UCSD-AML1 (cell line): ENCODE results near the gene JPT1.
"Not testable (repeated sequence)": the region's sequence is repeated elsewhere in the genome, so short reads cannot be mapped to it uniquely, and the experiment has no call there.

Experiments
- DNase-seq: peaks from one replicate; lab custom pipeline; 2025; ENCODE audit not compliant: unreplicated experiment; lab: John Stamatoyannopoulos, UW

JPT1 gene

DNA sequence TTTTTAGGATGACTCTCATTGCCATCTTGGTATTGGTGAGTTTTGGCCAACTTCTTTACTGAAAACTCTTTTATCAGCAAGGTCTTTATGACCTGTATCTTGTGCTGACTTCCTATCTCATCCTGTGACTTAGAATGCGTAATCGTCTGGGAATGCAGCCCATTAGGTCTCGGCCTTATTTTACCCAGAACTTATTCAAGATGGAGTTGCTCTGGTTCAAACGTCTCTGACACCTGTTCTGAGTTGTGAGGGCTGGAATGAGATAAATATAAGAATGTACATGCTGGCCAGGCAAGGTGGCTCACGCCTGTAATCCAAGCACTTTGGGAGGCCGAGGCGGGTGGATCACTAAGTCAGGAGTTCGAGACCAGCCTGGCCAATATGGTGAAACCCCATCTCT is 4.2 kb upstream of the JPT1 start:
- not testable (repeated sequence) for DNase-seq

DNA sequence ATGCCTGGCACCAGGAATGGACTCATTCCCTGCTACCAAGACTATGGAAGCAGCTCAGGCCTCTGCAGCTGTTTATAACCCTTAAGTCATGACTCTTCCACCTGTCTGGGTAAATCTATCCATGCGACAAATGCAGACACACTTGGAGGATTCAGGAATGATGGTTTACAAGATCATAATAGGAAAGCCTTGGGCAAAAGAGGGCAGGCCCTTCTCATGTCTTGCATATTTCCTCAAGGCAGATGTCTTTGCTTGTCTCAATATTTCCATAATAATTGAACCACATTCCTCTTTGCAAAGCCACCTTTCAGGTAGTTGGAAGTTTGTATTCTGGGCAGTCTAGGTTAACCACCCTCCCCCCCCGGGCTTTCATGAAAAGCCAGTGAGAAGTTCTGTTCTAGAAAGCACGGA is 884 bp upstream of the JPT1 start:
- no peak for DNase-seq

DNA sequence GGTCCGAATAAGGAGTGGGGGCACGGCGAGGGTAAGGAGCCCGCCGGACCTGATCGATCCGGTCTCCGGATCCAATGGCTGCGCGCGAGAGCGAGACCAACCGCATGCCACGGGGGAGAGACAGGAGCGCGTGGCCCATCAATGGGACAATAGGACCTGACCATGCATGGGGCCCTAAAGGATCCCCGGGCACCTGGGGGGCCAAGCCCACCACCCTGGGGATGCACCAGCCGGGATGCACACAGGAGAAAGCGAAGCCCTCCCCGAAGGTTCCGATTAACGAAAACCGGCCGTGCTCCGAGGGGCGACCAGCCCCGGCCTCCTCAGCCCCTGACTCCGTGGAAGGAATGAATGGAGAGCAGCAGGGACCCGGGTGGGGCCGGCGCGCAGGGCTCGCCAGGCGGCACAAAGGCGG is 525 bp downstream of the JPT1 start:
- DNase-seq: peak; percentile 52

DNA sequence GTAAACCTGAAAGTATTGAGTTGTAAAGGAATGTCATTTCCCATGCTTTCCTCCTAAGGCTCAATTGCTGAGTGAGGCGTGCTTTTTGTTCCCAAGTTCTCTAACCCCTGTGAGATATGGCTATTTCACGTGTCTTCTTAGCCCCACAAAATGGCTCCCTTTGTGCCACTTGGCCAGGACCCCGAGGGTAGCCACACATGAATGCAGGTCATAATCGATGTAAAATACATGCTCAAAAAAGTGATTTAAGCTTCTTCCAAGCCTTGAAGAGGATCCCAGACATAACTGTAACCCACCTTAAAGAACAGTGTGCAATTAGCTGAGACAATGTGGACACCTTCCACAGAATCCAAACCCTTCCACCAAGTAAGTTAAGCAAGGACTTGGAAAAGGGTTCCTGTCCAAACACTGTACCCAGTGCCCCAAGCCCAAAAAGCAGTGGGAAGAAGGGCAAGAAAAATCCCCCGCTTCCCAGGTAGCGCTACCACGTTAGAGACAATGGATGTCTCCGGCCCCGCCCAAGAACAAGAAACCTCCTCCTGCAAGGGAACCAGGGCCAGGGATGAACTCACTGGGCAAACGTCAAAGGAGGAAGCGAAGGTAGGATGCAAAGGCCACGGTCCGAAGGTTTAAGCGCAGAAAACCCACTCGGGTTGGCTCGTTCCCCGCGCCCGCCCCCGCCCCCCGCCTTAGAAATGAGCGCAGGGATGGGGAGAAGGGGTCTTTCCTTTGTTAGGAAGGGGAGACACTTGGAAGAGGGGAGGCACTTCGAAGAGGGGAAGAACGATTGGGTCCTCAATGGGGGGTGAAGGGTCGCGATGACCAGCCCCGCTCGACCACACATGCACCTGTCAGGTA is 1.2 kb downstream of the JPT1 start:
- DNase-seq: peak; percentile 37

DNA sequence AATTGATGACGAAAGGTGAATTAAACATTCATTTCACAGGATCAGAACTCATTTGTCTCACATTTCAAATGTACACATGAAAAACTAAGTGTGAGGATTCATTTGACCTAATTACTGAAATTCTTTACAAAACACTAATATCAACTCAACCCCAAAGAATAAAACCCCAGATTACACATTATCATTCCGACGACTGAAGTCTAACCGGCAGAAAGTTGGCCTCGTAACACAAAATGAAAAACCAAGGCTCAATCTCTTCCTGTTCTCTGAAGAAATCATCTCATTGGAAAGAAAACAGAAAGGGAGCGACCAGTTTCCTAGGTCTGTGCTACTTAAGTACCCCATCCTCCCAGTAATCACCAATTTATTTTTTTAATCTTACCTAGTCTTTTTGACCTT is 1.8 kb downstream of the JPT1 start:
- DNase-seq: no peak

DNA sequence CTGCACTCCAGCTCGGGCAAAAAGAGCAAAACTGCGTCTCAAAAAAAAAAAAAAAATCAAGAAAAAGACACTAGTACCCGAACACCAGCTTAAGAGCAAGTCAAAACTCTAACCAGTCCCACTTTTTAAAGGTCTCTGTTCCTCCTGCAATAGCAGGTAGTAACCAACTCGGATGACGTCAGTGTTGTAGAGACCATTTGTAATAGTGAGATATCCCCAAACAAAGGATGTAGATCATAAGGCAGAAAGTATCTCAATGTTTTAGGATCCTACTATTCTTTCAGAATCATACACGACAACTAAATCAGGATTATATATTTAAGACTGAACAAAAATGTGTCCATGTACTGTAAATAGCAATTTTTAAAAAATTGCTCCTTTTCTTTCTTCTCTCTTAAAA is 2.4 kb downstream of the JPT1 start:
- no peak for DNase-seq

DNA sequence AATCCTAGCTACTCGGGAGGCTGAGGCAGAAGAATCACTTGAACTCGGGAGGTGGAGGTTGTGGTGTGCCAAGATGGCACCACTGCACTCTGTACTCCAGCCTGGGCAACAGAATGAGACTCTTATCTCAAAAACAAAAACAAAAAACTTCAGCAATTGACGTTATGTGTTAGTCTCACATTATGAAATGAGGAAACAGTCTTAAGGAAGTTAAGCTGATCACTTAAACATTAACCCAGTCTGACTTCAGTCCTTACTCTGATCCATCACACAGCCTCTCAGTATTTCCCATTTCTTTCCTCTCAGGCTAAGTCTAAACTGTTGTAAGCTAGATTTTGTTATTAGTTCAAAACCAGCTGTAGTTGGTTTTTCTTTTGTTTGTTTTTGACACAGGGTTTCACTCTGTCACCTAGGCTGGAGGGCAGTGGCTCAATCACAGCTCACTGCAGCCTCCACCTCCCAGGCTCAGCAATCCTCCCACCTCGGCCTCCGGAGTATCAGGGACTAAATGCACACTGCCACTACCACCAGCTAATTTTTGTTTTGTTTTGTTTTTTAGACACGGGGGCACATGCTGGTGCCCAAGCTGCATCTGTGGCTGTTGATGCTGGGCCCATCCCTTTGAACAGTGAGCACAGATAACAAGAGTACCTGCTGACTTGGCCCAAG is 6.3 kb downstream of the JPT1 start:
- DNase-seq: no peak

DNA sequence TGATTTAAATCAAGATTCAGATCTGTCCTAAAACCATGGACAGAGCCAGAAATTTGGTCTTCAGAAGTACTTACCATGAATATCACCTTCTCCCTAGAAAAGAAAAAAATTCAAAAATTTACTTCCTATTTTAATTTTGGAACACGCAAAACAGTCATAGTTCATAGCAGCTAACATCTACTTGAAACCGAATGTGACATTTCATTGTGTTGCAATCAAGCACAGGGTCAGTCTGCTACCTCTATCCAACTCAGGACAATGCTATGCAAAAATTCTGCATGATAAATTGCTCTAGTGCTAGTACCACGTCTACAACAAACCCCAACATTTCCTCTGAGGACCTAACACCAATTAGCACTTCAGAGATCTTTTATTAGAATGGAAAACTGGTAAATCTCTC is 7.7 kb downstream of the JPT1 start:
- no peak for DNase-seq

DNA sequence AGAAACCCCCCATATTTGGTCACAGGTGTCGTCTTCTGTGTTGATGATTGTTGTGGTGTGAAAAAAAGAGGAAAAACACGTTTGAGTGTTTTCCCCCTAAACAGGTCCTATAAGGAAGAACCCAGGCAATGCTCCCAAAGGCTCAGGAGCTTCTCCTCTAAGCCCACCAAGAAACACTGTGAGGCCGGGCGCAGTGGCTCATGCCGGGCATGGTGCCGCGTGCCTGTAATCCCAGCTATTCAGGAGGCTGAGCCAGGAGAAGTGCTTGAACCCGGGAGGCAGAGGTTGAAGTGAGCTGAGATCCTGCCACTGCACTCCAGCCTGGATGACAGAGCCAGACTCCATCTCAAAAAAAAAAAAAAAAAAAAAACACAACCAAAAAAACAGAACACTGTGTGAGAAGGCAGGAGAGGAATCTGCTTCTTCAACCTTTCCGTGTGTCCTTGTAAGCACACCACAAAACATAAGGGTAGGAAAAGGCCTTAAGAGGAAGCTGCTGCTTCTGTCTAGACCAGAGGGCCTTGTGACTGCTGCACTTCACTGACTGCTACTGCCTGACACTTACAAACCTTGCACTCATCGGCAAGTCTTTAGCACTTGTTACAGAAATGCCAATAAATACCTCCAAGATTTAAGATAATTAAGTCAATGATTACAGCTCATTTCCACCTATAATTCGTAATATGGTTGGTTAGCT is 9.3 kb downstream of the JPT1 start:
- no peak for DNase-seq

DNA sequence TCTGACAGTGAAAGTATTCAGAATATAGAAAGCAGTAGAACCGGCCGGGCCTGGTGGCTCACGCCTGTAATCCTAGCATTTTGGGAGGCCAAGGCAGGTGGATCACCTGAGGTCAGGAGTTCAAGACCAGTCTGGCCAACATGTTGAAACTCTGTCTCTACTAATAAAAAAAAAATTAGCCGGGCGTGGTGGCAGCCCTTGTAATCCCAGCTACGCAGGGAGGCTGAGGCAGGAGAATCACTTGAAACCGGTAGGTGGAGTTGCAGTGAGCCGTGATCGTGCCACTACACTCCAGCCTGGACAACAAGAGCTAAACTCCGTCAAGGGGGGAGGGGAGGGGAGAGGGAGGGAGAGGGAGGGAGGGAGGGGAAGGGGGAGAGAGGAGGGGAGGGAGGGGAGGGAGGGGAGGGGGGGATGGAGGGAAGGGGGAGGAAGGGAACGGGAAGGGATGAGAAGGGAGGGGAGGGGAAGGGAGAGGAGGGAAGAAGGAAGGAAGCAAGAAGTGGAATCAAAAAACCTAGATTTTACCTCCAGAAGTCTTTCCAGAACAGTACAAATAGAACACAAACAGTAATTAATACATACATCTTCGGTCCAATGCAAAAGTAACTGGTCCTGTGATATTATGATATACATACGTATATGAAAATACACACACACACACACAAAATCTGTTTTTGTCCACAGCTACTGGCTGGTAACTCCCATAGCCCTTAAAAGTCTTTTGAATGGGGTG is 11.9 kb downstream of the JPT1 start:
- DNase-seq: no peak

DNA sequence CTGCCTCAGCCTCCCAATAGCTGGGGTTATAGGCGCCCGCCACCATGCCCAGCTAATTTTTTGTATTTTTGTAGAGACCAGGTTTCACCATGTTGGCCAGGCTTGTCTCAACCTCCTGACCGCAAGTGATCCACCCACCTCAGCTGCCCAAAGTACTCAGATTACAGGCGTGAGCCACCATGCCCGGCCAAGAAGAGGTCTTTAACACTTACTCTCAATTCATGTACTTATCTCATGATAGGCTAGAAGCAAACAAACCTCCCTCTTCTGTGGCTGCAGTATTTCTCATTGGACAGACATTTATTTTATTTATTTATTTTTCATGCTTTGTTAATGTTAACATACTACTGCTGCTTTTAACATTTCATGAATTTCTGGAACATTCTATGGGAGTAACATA is 15.8 kb downstream of the JPT1 start:
- no peak for DNase-seq

DNA sequence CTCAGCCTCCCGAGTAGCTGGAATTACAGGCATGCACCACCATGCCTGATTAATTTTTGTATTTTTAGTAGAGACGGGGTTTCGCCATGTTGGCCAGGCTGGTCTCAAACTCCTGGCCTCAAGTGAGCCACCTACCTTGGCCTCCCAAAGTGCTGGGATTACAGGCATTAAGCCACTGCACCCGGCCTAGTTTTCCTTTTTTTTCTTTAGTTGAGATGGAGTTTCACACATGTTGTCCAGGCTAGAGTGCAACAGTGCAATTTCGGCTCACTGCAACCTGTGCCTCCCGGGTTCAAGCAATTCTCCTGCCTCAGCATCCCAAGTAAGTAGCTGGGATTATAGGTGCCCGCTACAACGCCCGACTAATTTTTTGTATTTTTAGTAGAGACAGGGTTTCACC is 16.6 kb downstream of the JPT1 start:
- not testable (repeated sequence) for DNase-seq

DNA sequence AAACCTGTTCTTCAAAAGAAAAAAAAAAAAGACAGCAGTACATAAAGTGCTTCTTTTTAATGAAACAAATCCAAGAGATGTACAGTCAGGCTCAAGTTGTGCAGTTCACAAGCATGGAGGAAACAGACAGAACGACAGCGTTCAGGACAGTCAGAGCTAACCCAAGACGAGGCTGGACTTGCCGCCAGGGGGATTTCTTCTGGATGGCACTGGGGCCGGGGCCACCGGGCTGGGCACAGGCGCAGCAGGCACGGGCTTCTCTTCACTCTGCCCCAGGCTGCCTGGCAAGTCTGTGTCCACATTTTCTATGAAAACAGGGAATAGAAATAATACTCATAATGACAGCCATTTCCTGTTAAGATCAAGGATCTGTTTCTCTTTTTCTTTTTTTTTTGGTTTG is 18.4 kb downstream of the JPT1 start:
- no peak for DNase-seq

DNA sequence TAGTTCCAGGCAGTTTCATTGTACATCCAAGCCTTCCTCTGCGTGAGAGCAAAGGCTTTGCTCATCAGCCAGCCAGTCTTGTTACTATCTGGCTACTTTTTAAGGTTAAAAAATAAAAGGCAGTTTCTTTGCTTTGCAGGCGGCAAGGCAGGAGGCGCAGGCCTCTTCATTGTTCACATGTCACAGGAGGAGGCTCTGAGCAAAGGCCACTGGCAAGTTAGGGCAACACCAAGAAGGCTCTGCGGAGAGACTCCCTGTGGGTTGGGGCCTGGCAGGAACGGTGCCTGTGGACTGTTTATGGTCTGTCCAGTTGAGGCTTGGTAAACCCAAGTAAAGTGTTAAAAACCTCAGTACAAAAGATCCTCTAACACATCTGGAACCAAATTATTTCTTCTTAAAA is 18.9 kb downstream of the JPT1 start:
- no peak for DNase-seq

DNA sequence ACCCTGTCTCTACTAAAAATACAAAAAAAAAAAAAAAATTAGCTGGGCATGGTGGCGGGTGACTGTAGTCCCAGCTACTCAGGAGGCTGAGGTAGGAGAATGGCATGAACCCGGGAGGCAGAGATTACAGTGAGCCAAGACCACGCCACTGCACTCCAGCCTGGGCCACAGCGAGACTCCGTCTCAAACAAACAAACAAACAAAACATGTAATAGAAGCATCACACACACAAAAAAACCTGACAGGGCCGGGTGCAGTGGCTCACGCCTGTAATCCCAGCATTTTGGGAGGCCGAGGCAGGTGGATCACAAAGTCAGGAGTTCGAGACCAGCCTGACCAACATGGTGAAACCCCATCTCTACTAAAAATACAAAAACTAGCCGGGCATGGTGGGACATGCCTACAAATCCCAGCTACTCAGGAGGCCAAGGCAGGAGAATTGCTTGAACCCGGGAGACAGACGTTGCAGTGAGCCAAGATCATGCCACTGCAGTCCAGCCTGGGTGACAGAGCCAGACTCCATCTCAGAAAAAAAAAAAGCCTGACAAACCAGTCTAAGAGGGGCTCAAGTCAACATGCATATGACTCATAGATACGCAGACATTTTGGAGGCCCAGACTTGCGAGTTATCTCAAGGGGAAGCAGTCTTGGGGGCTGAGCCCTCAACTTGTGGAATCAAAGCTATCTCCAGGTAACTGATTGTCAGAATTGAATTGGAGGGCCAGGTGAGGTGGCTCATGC is 20.5 kb downstream of the JPT1 start:
- DNase-seq: not testable (repeated sequence)

DNA sequence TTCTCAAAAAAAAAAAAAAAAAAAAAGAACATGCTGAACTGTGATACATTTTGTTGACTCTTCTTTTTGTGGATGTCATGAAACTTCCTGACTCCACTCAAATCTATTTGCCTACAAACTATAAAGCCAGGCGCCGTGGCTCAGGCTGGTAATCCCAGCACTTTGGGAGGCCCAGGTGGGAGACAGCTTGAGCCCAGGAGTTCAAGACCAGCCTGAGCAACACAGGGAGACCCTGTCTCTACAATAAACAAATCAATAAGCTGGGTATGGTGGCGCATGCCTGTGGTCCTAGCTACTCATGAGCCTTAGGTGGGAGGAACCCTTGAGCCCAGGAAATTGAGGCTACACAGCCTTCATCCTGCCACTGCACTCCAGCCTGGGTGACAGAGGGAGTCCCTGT is 21.3 kb downstream of the JPT1 start:
- no peak for DNase-seq

DNA sequence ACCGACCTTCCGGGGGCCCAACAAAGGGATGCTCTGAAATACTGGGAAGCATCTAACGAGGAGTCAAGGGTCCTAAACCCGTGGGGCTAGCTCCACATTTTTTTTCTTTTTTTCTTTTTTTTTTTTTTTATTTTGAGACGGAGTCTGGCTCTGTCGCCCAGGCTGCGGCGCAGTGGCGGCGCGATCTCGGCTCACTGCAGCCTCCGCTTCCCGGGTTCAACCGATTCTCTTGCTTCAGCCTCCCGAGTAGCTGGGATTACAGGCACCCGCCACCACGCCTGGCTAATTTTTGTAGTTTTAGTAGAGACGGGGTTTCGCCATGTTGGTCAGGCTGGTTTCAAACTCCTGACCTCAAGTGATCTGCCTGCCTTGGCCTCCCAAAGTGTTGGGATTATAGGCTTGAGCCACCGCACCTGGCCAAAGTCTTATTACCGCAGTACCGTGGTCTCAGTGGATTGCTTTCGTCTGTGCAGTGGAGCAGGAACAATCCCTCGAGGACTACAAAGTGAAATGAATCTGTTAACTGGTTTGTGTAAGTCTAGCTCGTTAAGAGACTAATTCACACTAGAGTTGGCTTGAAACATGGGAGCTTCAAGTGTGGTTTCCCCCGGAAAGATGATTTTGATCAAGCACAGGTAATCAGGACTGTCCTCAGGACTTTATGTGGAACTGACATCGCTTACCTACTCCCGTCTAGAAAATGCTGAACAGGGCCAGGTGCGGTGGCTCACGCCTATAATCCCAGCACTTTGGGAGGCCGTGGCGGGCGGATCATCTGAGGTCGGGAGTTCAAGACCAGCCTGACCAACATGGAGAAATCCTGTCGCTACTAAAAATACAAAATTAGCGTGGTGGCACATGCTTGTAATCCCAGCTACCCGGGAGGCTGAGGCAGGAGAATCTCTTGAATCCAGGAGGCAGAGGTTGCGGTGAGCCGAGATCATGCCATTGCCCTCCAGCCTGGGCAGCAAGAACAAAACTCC is 22.0 kb downstream of the JPT1 start:
- not testable (repeated sequence) for DNase-seq

DNA sequence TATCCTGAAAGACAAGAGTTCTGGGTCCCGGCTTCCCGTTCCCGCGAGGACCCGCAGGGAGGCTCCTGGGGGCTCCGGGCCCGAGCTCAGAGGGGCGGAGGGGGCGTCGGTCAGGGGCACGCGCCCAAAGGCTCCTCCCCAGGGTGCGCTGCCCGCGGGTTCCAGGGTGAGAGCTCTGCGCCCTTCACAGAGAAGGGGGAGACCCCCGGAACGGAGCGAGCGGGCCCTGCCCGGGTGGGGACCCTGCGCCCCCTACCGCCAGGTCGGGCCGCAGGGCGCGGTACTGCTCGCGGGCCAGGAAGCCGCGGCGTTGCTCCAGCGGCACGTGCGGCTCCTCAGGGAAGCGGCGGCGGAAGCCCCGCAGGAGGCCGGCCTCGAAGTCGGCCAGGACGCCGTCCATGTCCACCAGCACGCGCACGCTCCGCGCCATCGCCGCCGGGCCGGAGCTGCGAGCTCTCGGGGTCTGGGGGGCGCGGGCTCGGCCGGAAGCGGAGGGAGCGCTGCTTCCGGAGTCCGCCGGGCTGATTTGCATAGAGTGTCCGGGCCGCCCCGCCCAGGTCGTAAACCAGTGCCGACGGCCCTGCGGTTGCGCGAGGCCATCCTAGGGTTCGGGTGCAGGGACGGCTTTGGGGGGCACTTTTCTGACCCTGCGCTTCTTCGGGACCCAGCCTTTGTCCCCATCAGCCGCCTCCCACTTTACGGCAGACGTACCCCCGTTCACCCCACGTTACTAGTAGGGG is 22.9 kb downstream of the JPT1 start, which contains the start of gene NT5C:
Gene NT5C, minus strand, starts transcription at position 465 of the 740 bp plus-strand sequence. Its CDS starts 35 bp downstream, at position 430.
- DNase-seq: peak; percentile 83
